ENCODE data around the gene UNC50. TPM values are rescaled to one million over a fixed set of nuclear protein-coding genes. Genes with fewer than 3 reads are reported as not detected.
A peak's percentile ranks its signal among the peaks of the same experiment; 100 is the strongest.

Gene UNC50
- total RNA-seq, 1 donor from 2014 or later, result 52.9 TPM

DNA sequence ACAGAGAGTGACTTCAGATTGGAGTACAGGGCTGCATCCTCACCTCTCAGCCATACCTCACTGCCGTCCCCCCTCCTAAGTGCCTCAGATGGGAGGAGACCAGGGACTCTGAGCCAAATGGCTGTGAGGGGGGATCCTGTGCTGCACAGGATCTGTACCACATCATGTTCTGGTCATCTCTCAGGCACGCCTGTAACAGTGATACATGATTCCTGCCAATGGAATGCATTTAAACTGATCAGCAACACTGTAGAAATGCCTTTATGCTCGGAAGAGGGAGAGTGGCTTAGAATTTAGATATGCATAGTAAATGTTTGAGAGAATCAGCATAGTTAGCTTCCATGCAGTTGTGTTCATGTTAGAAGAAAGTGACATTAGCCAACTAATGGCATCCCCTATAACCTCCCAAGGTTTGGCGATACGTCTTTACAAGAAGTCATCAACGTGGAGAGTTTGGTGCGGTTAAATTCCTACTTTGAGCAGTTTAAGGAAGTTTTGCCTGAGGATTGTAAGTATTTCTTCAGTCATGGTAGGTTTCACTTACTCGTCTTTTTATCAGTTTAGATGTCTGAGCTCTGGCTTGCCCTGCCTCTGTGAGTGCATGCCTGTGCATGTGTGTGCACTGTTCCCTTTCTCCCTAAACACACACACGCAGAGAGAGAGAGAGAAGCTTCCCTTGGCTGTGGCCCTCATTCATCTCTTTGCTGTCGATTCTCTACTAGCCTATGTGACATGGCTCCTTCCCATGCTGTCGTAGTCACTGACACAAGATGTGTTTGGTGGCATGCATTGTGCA lies 40.0 kb upstream of the UNC50 start:
- TF ChIP-seq, protein P1, sequence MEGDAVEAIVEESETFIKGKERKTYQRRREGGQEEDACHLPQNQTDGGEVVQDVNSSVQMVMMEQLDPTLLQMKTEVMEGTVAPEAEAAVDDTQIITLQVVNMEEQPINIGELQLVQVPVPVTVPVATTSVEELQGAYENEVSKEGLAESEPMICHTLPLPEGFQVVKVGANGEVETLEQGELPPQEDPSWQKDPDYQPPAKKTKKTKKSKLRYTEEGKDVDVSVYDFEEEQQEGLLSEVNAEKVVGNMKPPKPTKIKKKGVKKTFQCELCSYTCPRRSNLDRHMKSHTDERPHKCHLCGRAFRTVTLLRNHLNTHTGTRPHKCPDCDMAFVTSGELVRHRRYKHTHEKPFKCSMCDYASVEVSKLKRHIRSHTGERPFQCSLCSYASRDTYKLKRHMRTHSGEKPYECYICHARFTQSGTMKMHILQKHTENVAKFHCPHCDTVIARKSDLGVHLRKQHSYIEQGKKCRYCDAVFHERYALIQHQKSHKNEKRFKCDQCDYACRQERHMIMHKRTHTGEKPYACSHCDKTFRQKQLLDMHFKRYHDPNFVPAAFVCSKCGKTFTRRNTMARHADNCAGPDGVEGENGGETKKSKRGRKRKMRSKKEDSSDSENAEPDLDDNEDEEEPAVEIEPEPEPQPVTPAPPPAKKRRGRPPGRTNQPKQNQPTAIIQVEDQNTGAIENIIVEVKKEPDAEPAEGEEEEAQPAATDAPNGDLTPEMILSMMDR (IDR thresholded peaks at IDR 0.05; ENCODE audit: insufficient read depth, low read length, severe bottlenecking), result no peak
- Histone ChIP-seq H3K36me3 (ENCODE audit: control insufficient read depth, insufficient read depth, low read length) (peaks cover 6% of the 10 kb centered on the region), H3K27me3 (ENCODE audit: control insufficient read depth, insufficient read depth, low read length) (no peaks in the 10 kb centered on the region), H3K4me3 (ENCODE audit: low read depth, low read length) (no peak overlapping the region)
- FAIRE-seq (peak; percentile 88), DNase-seq (ENCODE audit: low read depth) (peak; percentile 52)

DNA sequence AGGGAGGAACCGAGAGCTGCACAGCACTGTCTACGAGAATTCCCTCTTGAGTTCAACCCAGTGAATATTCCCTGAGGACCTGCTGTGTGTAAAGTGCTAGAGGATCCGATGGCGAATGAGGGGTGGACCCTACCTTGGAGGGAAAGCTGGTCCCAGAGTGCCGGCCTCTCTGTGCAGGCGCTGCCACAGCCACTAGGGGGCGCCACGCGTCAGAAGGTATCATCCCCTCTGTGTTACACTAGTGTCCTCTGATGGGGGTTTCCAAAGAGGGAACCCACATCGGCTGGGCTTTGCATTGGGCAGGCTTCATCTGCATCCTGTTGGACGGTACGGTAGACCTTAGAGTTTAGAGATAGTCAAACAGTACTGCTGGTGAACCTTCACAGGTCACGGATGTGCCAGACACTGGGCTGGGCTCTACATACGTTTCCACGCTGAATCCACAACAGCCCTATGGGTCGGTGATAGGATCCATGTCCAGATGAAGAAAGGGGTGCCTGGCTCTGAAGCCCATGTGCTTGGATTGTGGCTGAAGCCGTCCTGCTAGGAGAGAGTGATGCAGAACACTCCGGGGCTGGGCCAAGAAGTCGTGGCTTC lies 39.1 kb upstream of the UNC50 start:
- no peak for FAIRE-seq
- Histone ChIP-seq H3K27me3 (ENCODE audit: control insufficient read depth, insufficient read depth, low read length) (no peaks in the 10 kb centered on the region), H3K4me3 (ENCODE audit: low read depth, low read length) (no peak overlapping the region), H3K36me3 (ENCODE audit: control insufficient read depth, insufficient read depth, low read length) (peaks cover 4% of the 10 kb centered on the region)
- DNase-seq (ENCODE audit: low read depth), result no peak
- TF ChIP-seq, protein P1 (IDR thresholded peaks at IDR 0.05; ENCODE audit: insufficient read depth, low read length, severe bottlenecking), result peak; percentile 81

DNA sequence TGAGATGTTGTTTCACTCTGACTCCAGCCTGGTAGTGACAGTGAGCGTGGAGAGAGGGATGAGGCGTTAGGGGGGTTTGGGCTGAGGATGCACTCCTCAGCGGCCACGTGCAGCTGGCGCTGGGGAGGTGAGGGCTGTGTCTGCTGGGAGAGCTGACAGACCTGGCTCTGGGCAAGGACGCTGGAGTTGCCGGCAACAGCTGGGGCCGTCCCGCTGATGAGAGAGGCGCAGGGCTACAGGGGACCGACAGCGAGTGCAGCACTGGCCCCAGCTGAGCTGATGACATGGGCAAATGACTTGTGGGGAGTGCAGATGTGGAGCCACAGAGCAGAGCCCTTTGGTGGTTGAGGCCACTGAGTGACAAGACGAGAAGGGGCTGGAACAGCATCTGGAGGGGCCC lies 38.5 kb upstream of the UNC50 start:
- DNase-seq (ENCODE audit: low read depth), result no peak
- Histone ChIP-seq H3K36me3 (ENCODE audit: control insufficient read depth, insufficient read depth, low read length) (peaks cover 6% of the 10 kb centered on the region), H3K27me3 (ENCODE audit: control insufficient read depth, insufficient read depth, low read length) (no peaks in the 10 kb centered on the region), H3K4me3 (ENCODE audit: low read depth, low read length) (no peak overlapping the region)
- no peak for FAIRE-seq
- TF ChIP-seq, protein P1 (IDR thresholded peaks at IDR 0.05; ENCODE audit: insufficient read depth, low read length, severe bottlenecking), result no peak

DNA sequence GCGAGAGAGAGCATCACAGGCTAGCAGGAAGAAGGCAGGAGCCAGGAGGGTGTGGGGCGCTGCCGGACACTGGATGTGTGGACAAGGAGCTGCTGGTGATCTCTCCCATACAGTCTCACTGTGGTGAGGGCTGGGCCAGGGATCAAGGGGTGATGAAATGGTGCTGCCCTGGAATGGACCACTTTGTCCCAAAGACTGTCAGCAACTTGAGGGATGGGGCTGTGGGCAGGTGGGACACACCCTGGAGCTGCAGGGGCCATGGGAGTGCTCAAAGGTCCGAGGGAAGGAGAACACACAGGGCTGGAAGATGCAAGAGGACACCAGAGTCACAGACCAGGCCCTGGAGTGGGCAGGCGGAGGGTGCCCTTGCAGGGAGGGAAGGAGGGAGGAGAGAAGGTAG lies 38.0 kb upstream of the UNC50 start:
- Histone ChIP-seq H3K36me3 (ENCODE audit: control insufficient read depth, insufficient read depth, low read length) (peaks cover 6% of the 10 kb centered on the region), H3K4me3 (ENCODE audit: low read depth, low read length) (no peak overlapping the region), H3K27me3 (ENCODE audit: control insufficient read depth, insufficient read depth, low read length) (no peaks in the 10 kb centered on the region)
- TF ChIP-seq, protein P1 (IDR thresholded peaks at IDR 0.05; ENCODE audit: insufficient read depth, low read length, severe bottlenecking), result no peak
- DNase-seq (ENCODE audit: low read depth) (no peak), FAIRE-seq (no peak)

DNA sequence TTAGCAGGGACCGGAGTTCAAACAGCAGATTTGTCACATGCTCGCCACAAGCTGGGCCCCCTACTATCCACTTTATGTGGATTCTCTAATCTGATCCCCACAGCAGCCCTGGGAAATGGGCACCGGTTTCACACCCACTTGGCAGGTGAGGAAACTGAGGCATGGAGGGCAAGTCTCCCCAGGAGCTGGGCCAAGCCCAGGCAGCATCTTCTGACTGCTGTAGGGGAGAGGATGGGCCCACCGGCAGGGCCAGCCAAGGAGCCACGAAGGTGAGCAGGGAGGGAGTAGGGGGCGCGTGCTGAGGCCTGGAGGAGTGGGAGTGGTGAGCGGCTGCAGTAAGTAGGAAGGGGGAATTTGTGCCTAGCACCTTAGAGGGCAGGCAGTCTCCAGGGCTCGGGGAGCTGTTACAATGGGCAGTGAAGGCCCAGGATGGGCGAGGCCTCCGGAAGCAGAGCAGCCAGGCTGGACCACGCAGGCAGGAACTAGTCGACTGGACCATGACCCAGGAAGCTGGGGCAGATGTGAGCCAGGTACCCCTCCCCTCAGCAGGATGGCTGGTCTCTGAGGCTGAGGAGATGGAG lies 37.2 kb upstream of the UNC50 start:
- Histone ChIP-seq H3K27me3 (ENCODE audit: control insufficient read depth, insufficient read depth, low read length) (no peaks in the 10 kb centered on the region), H3K36me3 (ENCODE audit: control insufficient read depth, insufficient read depth, low read length) (peaks cover 5% of the 10 kb centered on the region), H3K4me3 (ENCODE audit: low read depth, low read length) (no peak overlapping the region)
- no peak for DNase-seq (ENCODE audit: low read depth)
- no peak for FAIRE-seq
- TF ChIP-seq, protein P1 (IDR thresholded peaks at IDR 0.05; ENCODE audit: insufficient read depth, low read length, severe bottlenecking), result no peak
